Measurements from ENCODE around the gene FXYD3.

DNA sequence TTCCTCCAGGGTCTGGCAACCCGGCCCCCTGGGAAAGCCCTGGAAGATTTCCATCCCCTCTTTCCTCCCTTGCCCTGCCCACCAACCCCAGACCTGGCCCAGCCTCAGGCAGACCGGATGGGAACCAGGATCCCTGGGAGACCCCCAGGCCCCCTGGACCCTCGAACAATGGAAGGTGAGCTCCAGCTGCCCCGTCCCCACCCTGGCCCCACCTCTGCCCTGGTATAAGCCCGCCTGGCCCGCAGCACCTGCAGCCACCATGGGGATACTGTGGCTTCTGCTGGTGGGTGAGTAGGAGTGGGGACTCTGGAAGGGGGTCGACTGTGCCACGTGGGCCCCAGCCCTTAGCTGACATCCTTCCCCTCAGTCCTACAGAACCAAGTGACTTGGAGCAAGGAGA lies 41.7 kb upstream of the FXYD3 start:
- TF ChIP-seq, protein P1, sequence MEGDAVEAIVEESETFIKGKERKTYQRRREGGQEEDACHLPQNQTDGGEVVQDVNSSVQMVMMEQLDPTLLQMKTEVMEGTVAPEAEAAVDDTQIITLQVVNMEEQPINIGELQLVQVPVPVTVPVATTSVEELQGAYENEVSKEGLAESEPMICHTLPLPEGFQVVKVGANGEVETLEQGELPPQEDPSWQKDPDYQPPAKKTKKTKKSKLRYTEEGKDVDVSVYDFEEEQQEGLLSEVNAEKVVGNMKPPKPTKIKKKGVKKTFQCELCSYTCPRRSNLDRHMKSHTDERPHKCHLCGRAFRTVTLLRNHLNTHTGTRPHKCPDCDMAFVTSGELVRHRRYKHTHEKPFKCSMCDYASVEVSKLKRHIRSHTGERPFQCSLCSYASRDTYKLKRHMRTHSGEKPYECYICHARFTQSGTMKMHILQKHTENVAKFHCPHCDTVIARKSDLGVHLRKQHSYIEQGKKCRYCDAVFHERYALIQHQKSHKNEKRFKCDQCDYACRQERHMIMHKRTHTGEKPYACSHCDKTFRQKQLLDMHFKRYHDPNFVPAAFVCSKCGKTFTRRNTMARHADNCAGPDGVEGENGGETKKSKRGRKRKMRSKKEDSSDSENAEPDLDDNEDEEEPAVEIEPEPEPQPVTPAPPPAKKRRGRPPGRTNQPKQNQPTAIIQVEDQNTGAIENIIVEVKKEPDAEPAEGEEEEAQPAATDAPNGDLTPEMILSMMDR (IDR thresholded peaks at IDR 0.05; ENCODE audit: insufficient read depth, low read length), result no peak
- TF ChIP-seq, protein P2, sequence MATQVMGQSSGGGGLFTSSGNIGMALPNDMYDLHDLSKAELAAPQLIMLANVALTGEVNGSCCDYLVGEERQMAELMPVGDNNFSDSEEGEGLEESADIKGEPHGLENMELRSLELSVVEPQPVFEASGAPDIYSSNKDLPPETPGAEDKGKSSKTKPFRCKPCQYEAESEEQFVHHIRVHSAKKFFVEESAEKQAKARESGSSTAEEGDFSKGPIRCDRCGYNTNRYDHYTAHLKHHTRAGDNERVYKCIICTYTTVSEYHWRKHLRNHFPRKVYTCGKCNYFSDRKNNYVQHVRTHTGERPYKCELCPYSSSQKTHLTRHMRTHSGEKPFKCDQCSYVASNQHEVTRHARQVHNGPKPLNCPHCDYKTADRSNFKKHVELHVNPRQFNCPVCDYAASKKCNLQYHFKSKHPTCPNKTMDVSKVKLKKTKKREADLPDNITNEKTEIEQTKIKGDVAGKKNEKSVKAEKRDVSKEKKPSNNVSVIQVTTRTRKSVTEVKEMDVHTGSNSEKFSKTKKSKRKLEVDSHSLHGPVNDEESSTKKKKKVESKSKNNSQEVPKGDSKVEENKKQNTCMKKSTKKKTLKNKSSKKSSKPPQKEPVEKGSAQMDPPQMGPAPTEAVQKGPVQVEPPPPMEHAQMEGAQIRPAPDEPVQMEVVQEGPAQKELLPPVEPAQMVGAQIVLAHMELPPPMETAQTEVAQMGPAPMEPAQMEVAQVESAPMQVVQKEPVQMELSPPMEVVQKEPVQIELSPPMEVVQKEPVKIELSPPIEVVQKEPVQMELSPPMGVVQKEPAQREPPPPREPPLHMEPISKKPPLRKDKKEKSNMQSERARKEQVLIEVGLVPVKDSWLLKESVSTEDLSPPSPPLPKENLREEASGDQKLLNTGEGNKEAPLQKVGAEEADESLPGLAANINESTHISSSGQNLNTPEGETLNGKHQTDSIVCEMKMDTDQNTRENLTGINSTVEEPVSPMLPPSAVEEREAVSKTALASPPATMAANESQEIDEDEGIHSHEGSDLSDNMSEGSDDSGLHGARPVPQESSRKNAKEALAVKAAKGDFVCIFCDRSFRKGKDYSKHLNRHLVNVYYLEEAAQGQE (IDR thresholded peaks at IDR 0.05; ENCODE audit: insufficient replicate concordance, low read depth), result no peak
- no peak for TF ChIP-seq POLR2AphosphoS5 (IDR thresholded peaks at IDR 0.05; ENCODE audit: low read depth)

Data from HL-60 (cell line).